GM19397 (cell line): ENCODE measurements around the gene GSK3B.
"Not testable (repeated sequence)": the region's sequence is repeated elsewhere in the genome, so short reads cannot be mapped to it uniquely, and the experiment has no call there.

Experiments
- ATAC-seq: cut with Tn5 transposase; IDR thresholded peaks from one replicate; pipeline ENCODE4 v1.9.1; 2021; ENCODE audit warnings: mild to moderate bottlenecking, moderate library complexity; ENCODE audit not compliant: unreplicated experiment

The GSK3B gene

DNA sequence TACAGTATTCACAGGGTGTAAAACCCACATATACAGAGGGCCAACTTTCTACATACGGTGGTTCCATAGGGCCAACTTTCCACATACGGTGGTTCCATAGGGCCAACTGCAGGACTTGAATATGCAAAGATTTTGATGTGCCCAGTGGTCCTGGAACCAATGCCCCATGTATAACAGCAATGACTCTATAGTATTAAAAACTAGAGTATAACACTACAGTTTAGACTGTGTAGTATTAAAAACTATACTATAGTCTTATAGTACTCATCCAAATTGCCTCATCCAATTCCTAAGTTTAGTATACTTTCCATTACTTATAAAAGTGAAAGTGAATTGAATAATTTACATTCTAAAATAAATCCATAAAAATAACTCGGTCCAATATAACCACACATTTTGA lies 75.9 kb downstream of the GSK3B start:
- no peak for ATAC-seq

DNA sequence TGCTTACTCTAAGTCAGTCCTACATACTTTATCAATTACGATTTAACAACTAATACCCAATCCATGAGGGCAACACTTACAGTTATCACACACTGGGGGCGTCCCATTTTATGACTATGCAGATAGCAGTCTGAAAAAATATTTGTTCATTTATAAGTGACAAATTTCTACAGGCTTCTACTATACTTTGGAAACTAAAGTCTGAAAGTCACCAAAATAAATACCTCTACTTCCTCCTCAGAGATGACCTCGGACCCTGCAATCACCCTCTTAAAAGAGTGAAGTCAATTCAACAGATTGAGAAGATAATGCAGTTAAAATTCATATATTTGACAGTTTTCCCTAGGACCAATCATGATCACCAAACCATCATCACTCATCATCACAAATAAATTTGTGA lies 76.6 kb downstream of the GSK3B start:
- ATAC-seq, result no peak

DNA sequence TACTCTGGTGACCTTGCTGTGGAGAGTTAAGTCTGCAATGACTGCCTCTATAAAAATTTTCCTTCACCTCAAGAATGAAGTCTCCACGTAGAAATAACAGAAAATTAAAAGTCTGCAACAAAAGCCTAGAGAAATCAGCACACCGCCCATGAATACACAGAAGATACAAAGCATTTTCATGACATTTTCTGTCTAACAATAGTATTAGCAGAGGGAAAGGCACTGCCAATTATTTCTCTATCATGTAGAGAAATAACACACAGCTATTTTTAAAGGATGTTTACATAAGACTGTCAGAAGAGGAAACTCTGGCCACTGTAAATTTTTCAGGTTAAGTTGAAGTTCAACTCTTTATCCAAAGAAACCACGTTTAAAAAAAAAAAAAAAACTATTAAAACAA lies 80.8 kb downstream of the GSK3B start:
- ATAC-seq, result no peak

DNA sequence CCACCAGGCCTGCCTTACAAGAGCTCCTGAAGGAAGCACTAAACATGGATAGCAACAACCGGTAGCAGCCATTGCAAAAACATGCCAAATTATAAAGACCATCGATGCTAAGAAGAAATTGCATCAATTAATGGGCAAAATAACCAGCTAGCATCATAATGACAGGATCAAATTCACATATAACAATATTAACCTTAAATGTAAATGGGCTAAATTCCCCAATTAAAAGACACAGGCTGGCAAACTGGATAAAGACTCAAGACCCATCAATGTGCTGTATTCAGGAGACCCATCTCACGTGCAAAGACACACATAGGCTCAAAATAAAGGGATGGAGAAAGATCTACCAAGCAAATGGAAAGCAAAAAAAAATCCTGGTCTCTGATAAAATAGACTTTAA lies 88.5 kb downstream of the GSK3B start:
- ATAC-seq, result not testable (repeated sequence)

DNA sequence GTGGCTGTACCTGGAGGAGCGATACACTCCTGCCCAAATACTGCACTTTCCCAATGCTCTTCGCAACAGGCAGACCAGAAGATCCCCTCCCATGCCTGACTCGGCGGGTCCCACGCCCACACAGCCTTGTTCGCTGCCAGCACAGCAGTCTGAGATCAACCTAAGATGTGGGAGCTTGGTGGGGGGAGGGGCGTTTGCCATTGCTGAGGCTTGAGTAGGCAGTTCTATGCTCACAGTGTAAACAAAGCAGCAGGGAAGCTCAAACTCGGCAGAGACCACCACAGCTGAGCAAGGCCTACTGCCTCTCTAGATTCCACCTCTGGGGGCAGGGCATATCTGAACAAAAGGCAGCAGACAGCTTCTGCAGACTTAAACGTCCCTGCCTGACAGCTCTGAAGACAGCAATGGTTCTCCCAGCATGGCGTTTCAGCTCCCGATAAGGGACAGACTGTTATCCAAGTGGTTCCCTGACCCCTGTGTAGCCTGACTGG lies 90.2 kb downstream of the GSK3B start:
- ATAC-seq, result not testable (repeated sequence)

DNA sequence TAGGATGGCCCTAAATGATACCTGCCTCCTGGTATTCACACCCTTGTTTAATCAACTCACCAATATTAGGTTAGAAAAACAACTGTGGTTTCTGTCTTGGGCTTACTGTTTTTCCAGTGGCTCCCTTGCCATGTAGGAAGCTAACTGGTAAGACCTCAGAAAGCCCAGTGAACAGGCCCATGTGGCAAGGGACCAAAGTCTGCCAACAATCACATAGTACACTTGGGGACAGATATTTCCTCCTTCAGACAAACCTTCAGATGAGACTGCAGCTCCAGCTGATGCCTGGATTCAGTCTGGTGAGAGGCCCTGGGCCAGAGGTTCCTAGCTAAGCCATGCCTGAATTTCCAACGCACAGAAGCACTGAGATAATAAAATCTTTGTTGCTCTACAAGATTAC lies 96.1 kb downstream of the GSK3B start:
- no peak for ATAC-seq

DNA sequence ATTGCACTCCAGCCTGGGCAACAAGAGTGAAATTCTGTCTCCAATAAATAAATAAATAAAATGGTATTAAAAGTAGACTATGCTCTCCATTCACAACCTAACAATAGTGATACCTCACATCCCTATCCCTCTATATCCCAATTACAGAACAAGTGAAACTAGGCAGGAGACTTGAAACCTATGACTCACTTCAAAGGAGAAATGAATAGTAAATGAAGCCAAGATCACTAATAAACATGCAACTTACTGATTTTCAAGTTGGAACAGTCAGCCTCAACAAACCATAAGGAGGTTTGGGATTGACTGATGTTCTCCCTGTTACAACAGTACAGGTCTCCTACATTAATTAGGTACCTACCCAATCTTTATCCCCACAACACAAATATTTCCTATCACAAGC lies 103.4 kb downstream of the GSK3B start:
- ATAC-seq, result no peak

DNA sequence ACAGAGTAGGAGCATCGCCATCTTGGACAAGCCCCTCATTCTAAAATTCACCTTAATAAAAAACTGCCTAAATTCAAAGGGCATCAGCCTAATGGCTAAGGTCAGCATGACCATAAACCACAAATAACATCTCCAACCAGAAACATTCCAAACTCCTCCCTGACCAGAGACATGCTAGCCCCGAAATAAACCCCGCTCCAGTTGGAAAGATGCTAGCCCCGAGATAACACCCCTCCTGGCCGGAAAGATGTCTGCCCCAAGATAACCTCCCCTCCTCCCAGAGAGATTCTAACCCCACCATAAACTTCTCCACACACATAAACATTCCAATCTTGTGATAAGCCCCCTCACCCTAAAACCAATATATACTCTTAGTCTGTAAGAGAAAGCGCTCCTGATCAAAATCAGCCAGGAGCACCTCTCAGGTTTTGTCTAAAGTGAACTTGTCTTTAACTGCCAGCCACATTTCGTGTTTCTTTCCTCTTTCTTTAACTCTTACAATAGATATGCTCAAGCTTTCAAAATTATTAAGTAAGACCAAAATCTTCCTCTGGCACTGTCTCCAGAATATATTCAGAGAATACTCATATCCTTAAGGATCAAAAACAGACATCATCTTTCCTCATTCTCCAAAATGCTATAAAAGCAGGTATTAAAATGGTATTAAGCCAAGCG lies 104.1 kb downstream of the GSK3B start:
- ATAC-seq, result no peak

DNA sequence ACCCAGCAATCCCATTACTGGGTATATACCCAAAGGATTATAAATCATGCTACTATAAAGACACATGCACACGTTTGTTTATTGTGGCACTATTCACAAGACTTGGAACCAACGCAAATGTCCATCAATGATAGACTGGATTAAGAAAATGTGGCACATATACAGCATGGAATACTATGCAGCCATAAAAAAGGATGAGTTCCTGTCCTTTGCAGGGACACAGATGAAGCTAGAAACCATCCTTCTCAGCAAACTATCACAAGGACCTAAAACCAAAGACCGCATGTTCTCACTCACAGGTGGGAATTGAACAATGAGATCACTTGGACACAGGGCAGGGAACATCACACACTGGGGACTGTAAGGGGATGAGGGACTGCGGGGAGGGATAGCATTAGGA lies 107.4 kb downstream of the GSK3B start:
- ATAC-seq, result not testable (repeated sequence)

DNA sequence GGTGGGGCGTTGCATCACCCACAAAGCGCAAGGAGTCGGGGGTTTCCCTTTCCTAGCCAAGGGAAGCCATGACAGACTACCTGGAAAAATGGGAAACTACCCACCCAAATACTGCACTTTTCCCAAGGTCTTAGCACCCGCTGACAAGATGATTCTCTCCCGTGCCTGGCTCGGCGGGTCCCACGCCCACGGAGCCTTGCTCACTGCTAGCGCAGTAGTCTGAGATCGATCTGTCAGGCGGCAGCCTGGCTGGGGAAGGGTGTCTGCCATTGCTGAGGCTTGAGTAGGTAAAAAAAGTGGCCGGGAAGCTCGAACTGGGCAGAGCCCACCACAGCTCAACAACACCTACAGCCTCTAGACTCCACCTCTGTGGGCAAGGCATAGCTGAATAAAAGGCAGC lies 112.9 kb downstream of the GSK3B start:
- no peak for ATAC-seq

DNA sequence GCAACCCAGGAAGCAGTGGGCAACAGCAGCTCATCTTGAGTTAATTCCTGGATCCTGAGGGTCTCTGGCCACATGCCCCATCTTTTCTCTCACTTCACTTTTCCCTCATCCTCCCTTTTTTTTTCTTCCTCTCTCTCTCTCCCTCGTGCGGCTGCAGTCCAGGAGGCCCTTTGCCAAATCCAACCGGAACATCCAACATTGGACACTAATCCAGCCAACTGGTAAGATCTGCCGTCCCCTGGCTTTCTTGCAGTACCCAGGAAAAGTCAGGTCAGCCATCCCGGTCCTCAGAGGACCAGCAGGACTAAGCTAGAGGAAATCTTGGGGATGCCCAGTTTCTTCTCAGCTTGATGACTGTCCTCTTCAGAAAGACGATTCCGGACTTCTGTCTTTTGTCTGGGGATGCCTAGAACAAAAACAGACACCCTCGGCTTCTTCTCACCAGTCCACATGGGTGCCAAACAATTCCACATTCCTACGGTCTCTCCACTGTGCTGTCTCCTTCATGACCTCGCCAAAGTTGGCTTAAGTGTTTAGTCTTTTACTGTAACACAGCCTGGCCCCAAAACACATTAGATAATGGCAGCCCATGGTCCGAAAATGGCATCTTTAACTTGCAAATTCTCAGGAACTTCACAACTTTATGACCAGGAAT lies 115.6 kb downstream of the GSK3B start:
- ATAC-seq, result no peak

DNA sequence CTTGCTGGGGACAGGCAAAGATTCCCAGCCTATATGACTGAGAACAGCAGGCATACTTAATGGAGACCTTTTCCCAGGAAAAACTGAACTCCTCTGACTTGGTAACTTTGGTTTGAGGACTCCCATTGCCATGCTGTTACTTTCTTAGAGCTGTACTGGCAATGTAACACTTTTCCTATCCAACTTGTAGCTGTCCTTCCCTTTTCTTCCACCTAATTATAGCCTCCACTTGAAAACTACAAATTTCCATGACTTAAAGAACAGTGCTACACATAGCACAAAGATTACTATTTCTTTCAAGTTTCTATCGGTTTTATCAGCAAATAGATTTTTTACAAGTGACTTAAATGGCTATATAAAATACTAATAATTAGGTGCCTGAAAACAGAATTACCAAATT lies 116.9 kb downstream of the GSK3B start:
- no peak for ATAC-seq

DNA sequence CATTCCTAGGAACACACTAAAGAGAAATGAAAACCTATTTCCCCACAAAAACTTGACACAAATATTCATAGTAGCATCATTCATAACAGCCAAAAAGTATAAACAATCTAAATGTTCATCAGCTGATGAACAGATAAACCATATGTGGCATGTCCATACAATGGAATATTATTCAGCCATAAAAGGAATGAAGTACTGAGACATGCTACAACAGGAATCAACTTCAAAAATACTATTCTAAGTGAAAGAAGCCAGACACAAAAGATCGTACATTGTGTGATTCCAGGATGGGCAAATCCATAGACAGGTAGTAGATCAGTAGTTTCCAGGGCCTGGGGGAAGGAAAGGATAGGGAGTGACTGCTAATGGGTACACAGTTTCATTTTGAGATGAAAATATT lies 118.0 kb downstream of the GSK3B start:
- no peak for ATAC-seq

DNA sequence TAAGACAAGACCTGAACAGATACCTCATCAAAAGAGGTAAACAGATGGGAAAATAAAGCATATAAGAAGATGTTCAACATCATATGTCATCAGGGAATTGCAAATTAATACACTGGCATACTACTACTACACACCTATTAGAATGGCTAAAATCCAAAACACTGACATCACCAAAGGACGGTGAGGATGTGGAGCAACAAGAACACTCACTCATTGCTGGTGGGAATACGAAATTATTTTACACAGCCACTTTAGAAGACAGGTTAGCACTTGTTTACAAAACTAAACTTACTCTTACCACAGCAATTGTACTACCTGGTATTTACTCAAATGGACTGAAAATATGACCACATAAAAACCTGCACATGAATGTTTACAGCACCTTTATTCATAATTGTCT lies 119.6 kb downstream of the GSK3B start:
- ATAC-seq, result no peak

DNA sequence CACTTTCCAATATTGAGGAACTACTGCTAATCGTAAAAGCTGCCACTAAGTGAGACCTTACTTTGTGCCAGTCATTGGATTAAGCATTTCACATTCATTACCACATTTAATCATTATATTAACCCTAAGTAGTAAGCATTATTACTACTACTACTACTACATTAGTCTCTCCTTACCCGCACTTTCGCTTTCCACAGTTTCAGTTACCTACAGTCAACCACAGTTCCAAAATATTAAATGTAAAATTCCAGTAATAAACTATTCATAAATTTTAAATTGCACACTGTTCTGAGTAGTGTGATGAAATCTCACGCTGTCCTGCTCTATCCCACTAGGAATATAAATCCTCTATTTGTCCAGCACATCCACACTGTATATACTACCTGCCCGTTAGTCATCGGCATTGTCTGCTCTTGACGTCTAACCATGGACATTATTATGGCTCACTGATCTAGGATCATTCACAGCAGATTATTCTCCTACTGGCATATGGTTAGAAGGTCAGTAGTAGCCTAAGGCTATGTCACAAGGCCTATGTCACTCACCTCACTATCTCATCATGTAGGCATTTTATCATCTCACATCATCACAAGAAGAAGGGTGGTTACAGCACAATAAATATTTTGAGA lies 121.1 kb downstream of the GSK3B start:
- ATAC-seq, result no peak

DNA sequence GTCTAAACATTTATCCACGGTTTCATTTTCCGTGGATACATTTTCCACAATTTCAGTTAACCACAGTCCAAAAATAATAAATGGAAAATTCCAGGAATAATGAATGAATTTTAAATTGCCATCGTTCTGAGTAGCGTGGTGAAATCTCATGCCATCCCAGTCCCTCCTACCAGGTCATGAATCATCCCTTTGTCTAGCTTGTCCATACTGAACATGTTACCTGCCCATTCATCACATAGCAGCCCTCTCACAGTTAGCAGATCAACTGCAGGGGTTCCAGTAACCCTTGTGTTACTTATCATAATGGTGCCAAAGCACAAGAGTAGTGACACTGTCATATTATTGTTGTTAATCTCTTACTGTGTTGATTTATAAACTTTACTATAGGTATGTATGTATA lies 124.5 kb downstream of the GSK3B start:
- no peak for ATAC-seq

DNA sequence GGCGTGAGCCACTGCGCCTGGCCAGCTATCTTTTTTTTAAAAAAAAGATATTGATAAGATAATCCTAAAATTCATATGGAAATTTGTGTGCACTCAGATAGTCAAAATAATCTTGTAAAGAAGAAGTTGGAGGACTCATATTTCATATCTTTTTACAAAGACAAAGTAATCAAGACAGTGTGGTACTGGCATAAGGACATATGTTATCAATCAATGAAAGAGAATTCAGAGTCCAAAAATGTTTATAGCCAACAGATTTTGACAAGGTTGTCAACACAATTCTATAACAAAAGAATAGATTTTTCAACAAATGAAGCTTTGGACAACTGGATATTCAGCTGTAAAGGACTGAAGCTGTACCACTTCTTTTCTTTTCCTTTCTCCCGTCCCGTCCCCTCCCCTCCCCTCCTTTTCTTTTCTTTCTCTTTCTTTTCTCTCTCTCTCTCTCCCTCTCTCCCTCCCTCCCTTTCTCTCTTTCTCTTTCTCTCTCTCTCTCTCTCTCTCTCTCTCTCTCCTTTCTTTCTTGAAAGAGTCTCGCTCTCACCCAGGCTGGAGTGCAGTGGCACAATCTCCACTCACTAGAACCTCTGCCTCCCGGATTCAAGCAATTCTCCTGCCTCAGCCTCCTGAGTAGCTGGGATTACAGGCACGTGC lies 126.8 kb downstream of the GSK3B start:
- no peak for ATAC-seq

DNA sequence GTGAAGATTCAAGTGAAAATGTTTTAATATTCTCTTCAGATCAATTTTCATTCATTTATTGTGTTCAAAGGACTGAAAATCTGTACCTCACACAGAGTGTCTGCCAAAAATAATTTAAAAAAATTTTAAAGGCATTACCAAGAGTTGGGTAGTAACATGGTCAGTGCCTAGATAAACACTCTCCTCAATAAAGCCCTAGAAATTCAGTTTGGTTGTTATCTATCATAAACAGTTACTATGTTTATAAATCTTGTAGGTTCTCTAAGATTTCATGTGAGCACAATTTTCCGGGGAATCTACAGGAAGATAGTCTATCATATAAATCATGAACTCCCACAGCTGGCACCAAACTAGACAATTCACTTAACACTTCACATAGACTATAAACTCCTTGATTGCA lies 128.6 kb downstream of the GSK3B start:
- no peak for ATAC-seq

DNA sequence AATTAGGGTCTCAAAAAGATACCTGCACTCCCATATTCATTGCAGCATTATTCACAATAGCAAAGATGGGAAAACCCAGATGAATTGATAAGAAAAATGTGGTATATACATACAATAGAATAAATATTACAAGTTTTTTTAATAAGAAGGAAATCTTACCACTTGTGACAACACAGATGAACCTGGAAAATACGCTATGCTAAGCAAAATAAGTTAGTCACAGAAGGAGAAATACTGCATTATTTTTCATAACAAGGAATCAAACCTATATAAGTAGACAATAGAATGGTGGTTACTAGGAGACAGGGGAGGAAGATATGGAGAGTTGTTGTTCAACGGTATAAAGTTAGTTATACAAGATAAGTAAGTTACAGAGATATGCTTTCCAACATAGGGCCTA lies 130.0 kb downstream of the GSK3B start:
- no peak for ATAC-seq

DNA sequence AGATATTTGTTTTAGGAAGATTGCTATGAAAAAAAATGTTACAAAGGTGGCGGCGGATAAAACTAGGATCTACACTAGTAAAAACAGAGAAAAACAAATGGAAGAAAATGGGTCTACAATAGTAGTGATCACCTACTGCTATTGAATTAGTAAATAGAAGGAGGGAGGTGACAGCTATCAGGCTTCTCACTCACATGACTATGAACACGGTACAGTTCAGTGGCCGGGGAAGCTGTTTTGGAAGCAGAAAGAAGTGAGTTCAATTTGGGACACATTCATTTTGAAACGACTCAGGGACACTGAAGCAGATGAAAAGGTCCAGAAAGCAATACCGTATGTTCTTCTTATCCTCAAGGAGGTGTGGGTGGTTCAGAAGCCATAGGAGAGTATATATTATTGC lies 138.3 kb downstream of the GSK3B start:
- no peak for ATAC-seq

DNA sequence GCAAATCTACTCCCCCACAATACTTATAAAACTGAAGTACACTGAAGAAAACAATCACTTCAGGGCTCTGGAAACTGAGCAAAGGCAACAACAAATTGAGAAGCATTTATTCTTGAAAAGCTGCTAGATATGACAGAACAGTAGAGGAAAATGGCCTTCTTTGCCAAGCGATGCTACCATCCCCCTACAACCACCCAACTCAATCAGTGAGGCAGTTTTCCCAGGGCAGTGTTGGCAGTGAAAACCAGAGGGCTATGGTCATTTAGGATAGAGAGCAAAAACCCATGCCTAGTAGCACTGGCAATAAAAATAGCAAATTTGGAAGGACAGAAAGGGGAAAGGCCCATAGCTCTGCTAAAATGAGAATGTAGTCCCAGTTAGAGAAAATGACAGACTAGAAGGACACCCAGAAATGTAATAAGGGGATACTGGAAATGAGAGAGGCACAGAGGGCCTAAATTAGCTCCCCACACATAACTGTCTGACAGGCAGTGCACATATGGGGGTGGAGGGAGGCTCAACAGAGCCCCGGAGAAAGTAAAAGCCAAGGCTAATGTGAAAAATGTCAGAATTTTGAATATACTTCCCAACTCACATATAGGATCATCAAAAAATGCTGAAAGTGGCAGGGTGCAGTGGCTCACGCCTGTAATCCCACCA lies 143.5 kb downstream of the GSK3B start:
- ATAC-seq, result no peak
